Adrenal gland (tissue), 12 donors: Measurements from ENCODE around the gene SUB1. TPM values are rescaled to one million over a fixed set of nuclear protein-coding genes. Genes with fewer than 3 reads are reported as not detected.

Source experiments
- DNase-seq, 7 donors: peaks; one replicate each; pipeline ENCODE4 v3.0.0-alpha.2; 2019 to 2020
- H3K27ac ChIP-seq, 5 donors: fragments of 200-600 bp; sonication (generic) in 4 of 5; 1 replicate in 3 of 5; 2 replicates in 2 of 5; pipeline versions ENCODE4 v1.5.1 to v1.8.0; 2016 to 2020; ENCODE audit warnings: mild to moderate bottlenecking in 1 of 5
- H3K27me3 ChIP-seq: fragments of 200-600 bp; 2 replicates; pipeline ENCODE4 v1.8.0; 2021
- H3K36me3 ChIP-seq, 2 donors: fragments of 200-600 bp; replicated peaks in 1 of 2; 1 replicate in 1 of 2; 2 replicates in 1 of 2; pipeline versions ENCODE4 v1.5.1 to v1.8.0; 2018 to 2022
- H3K4me1 ChIP-seq, 2 donors: fragments of 200-600 bp; replicated peaks in 1 of 2; 1 replicate in 1 of 2; 2 replicates in 1 of 2; pipeline versions ENCODE4 v1.5.1 to v1.8.0; 2018 to 2021
- H3K4me3 ChIP-seq, 4 donors: fragments of 200-600 bp; sonication (generic) in 3 of 4; one replicate each; pipeline ENCODE4 v1.5.1; 2016 to 2018
- H3K9me3 ChIP-seq, 3 donors: fragments of 200-600 bp; sonication (generic) in 1 of 3; replicated peaks in 1 of 3; 1 replicate in 2 of 3; 2 replicates in 1 of 3; pipeline versions ENCODE4 v1.5.1 to v1.8.0; 2016 to 2021
- POLR2A ChIP-seq, 2 donors: fragments of 450-650 bp; IDR thresholded peaks; one replicate each; pipeline ENCODE4 v1.6.1; 2017; ENCODE audit warnings: antibody characterized with exemption in 2 of 2, mild to moderate bottlenecking in 2 of 2, moderate library complexity in 1 of 2
- WGBS, 4 donors: extraction: QIAGEN DNeasy Blood & Tissue Kit in 2 of 4; methylation state at CpG; one replicate each; pipeline versions ENCODE4 v1.1.5 to v1.1.7; 2013 to 2017; 5-methylcytosine and 5-hydroxymethylcytosine counted together
- intact Hi-C, 2 donors: fragments of 100-400 bp; cut with DNase I; formaldehyde crosslinking; loops; one replicate each; pipeline versions ENCODE4 v1.14.1 to v1.15.0; 2022 to 2023
- polyA plus RNA-seq, 3 donors: library from polyadenylated mRNA; stranded (reverse); fragments of 200-250 nt in 2 of 3; fragments of 350-450 nt in 1 of 3; fragmentation: Illumina TruSeq in 1 of 3; extraction: RNeasy Lipid Tissue Mini Kit (QIAGEN cat#74804) in 1 of 3; gene quantifications; one replicate each; pipeline ENCODE4 v1.2.3, GENCODE V29; 2013 to 2014
- total RNA-seq, 9 donors: library from RNA; depleted of rRNA in 4 of 9; stranded (reverse); fragments of >200 nt in 4 of 9; fragments of 120-200 nt in 1 of 9; fragmentation: NEBNext Ultra II Directional in 1 of 9; extraction: Animal tissue kit (Norgen Biotek cat#: 25700) in 1 of 9; gene quantifications; one replicate each; pipeline versions ENCODE4 v1.1.0 to v1.2.4, GENCODE V29; 2013 to 2023
- TF ChIP-seq, protein P1 (sequence below), 6 experiments: fragments of 450-650 bp in 4 of 6; fragments of 200-600 bp in 2 of 6; sonication (generic) in 1 of 6; IDR thresholded peaks; 1 replicate in 5 of 6; 2 replicates in 1 of 6; pipeline versions ENCODE4 v1.5.1 to v1.8.0; 2016 to 2021; ENCODE audit warnings: antibody characterized with exemption in 6 of 6, mild to moderate bottlenecking in 2 of 6, moderate library complexity in 1 of 6
- donor health status: healthy with polysubstance abuse.
- donor health status: Bipolar disorder and iron deficiency.
- donor health status: DM: yes; HTN: yes; CAD: no.
- donor health status: DM: no; HTN: no; CAD: no.
- donor health status: DM: no; HTN: no; CAD: no.
- donor health status: DM: yes; HTN: yes; CAD: no.

SUB1 gene
- total and polyA plus RNA-seq, 12 donors, result 48.1 to 439 (median 166) TPM

DNA sequence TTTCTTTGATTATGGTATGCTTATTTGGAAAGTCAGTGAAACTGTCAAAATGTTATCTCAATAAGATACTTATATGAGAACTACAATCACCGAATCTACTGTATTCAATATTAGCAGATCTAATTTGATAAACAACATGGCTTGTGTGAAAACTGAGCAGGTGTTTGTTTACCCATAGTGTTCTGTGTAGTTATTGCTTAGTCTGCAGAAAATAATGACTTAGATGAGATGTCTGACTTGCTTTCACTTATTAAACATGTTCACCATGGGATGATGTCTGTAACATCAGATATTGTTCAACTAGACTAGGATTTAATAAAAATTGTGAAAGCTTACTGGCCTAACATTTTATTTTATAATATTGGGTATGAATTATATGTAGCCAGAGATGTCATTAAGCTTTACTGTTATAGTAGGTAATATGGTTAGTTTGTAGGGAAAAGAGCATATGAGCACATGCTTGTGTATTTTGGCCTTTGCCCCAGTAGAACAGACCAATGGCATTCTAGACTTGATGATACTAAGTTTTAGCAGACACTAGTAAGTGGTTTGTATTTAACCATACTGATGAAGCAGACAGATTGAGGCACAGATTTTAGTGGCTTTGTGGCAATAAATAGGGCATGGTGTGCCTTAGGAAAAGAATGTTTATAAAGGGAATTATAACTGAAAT is 16.4 kb downstream of the SUB1 start:
- 90 to 98% (median 94%) methylated on average over 1 of the region's 1 CpG for WGBS, 4 donors
- DNase-seq, result no peak
- peak overlapping the region in 1 of 5 donors; percentile 71 for H3K27ac ChIP-seq
- TF ChIP-seq, protein P1, sequence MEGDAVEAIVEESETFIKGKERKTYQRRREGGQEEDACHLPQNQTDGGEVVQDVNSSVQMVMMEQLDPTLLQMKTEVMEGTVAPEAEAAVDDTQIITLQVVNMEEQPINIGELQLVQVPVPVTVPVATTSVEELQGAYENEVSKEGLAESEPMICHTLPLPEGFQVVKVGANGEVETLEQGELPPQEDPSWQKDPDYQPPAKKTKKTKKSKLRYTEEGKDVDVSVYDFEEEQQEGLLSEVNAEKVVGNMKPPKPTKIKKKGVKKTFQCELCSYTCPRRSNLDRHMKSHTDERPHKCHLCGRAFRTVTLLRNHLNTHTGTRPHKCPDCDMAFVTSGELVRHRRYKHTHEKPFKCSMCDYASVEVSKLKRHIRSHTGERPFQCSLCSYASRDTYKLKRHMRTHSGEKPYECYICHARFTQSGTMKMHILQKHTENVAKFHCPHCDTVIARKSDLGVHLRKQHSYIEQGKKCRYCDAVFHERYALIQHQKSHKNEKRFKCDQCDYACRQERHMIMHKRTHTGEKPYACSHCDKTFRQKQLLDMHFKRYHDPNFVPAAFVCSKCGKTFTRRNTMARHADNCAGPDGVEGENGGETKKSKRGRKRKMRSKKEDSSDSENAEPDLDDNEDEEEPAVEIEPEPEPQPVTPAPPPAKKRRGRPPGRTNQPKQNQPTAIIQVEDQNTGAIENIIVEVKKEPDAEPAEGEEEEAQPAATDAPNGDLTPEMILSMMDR (IDR thresholded peaks at IDR 0.05), result no peak
- TF ChIP-seq POLR2A (IDR thresholded peaks at IDR 0.05), result no peak
- peaks cover 3 to 31% of the 10 kb centered on the region in 2 donors for H3K4me1 ChIP-seq
- peaks cover 0 to 36% of the 10 kb centered on the region in 2 donors for H3K36me3 ChIP-seq
- no peak overlapping the region for H3K4me3 ChIP-seq
- intact Hi-C loops, result no loop called here
- H3K27me3 ChIP-seq, result no peaks in the 10 kb centered on the region
- no peaks in the 10 kb centered on the region for H3K9me3 ChIP-seq

DNA sequence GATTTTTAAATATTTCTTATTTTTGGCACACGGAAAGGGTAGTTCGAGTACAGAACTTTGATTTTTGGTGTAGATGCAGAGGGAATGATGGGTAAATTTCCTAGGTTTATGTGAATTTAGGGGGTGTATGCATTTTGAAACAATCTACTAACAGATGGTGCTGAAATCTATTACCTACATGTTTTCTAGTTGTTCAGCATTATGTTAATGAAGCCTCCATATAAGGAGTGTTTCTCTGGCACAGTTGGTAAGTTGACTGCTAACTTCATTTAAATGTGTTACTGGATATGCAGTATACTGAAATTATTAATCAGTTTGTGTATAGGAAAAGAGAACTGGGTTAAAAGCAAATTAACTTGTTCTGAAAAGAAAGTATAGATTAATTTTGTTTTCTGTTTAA is 17.5 kb downstream of the SUB1 start:
- H3K36me3 ChIP-seq, result peaks cover 0 to 29% of the 10 kb centered on the region in 2 donors
- no peak overlapping the region for H3K4me3 ChIP-seq
- no peaks in the 10 kb centered on the region for H3K9me3 ChIP-seq
- WGBS, 4 donors, result 96 to 98% (median 96%) methylated on average over 2 of the region's 2 CpGs
- no peaks in the 10 kb centered on the region for H3K27me3 ChIP-seq
- H3K4me1 ChIP-seq, result peaks cover 3 to 20% of the 10 kb centered on the region in 2 donors
- no peak for DNase-seq
- no peak for TF ChIP-seq POLR2A (IDR thresholded peaks at IDR 0.05)
- TF ChIP-seq, protein P1 (IDR thresholded peaks at IDR 0.05), result no peak
- no peak overlapping the region for H3K27ac ChIP-seq
- intact Hi-C loops, result no loop called here

DNA sequence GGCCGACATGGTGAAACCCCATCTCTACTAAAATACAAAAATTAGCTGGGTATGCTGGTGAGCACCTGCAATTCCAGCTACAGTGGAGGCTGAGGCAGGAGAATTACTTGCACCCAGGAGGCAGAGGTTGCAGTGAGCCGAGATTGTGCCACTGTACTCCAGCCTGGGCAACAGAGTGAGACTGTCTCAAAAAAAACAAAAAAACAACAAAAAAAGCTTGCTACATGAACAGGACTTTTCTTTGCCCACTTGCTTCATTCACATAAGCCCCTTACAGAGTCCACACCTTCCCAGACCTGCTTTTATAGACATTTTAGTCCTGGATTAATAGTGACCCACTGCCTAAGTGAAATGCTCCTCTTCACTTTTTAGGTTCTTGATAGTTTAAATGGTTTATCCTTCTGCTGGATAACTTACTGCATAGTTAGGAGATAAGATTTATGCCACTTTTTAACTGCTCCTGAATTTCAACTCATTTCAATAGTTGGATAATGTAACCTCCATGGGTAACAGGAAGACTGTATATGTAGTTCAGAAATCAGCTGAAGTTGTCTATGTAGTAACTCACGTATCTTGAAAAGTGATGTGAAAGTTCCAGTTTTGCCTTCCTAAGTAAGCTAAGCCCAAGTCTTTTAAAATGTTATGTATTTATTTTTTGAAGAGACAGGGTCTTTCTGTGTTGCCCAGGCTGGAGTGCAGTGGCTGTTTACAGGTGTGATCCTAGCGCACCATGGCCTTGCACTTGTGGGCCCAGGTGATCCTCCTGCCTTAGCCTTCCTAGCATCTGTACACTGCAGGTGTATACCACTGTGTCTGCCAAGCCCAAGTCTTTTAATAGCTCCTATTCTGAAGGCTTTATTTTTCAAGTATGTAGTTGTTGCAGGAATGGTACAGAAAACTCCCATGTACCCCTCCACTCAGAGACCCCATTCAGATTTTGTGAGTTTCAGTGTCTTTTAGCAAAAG is 19.7 kb downstream of the SUB1 start:
- TF ChIP-seq, protein P1 (IDR thresholded peaks at IDR 0.05), result no peak
- TF ChIP-seq POLR2A (IDR thresholded peaks at IDR 0.05), result no peak
- Histone ChIP-seq H3K36me3 (peaks cover 0 to 16% of the 10 kb centered on the region in 2 donors), H3K27ac (no peak overlapping the region), H3K4me3 (no peak overlapping the region), H3K27me3 (no peaks in the 10 kb centered on the region), H3K4me1 (peaks cover 0 to 5% of the 10 kb centered on the region in 2 donors), H3K9me3 (no peaks in the 10 kb centered on the region)
- intact Hi-C loops, result no loop called here
- DNase-seq, result no peak
- WGBS, 4 donors, result 75 to 95% (median 88%) methylated on average over 4 of the region's 4 CpGs

DNA sequence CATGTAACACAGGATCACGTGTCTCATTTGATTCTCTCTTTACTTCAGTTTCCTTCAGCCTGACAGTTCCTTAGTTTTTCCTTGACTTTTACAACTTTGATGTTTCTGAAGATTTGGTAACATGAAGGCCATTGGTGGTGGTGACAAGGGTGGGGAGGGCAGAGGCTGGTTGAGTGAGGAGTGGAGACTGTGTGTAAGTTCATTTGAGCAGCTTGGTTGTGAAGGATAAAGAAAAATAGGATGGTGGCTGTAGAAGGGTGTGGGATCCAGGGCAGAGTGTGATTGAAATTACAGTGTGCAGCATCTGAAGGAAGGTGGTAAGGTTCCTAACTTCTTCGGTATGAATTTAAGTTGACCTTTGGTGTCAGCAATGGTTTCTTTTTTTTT is 20.4 kb downstream of the SUB1 start:
- intact Hi-C loops, result no loop called here
- Histone ChIP-seq H3K4me1 (no peaks in the 10 kb centered on the region), H3K4me3 (no peak overlapping the region), H3K27me3 (no peaks in the 10 kb centered on the region), H3K9me3 (no peaks in the 10 kb centered on the region), H3K27ac (no peak overlapping the region), H3K36me3 (peaks cover 0 to 16% of the 10 kb centered on the region in 2 donors)
- no peak for DNase-seq
- no peak for TF ChIP-seq POLR2A (IDR thresholded peaks at IDR 0.05)
- TF ChIP-seq, protein P1 (IDR thresholded peaks at IDR 0.05), result no peak
- WGBS, 4 donors, result 57 to 64% (median 60%) methylated on average over 2 of the region's 2 CpGs
